ENCODE results near the gene TRH. TPM values are rescaled to one million over a fixed set of nuclear protein-coding genes. Genes with fewer than 3 reads are reported as not detected.

The TRH gene
- total and polyA plus RNA-seq, 2 of the 4 experiments (the other 2 are of a cell fraction): not detected

DNA sequence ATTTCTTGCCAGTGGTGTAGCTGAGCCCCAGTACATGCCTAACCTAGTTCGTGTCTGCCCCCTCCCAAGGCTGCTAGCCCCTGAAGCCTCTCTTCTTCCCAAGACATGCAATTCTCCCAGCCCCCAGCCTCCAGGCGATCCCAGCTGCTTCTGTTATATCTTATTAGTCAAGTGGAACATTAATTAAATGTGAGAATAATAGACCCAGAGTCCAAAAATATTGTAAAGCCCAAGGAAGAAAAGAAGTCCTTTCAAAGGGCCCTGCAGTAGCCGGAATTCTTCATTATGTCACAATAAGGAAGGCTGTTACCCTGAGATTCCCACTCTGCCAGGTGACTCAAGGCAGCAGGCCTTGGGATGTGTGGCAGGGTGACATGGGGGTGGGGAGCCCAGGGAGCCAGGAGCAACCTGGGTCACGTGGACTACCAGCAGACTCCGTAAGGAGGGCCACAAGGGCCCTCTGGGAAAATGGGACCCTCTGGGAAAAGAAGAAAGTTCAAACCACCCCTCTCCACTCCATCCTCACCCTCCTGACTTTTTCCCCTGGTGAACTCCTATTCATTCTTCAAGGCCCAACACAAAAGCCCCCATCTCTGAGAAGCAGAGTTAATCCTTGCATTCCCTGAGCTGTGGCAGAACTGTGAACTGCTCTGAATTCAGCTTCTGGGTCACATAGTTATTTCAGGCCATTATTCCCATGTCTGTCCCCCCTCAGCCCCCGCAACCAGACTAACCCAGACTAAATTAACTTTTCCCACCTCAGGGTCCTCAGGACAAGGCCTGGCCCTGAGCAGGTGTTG is 21.8 kb upstream of the TRH start:
- Histone ChIP-seq H2BK5ac (ENCODE audit: low read depth, low read length, poor library complexity, severe bottlenecking) (no peak overlapping the region), H3K27ac (ENCODE audit: insufficient read depth, low read length) (no peak overlapping the region), H4K5ac (ENCODE audit: low read depth, low read length) (no peak overlapping the region), H3K27me3 (ENCODE audit: control insufficient read depth, insufficient read depth, low read length) (peaks cover 68% of the 10 kb centered on the region), H3K9me3 (ENCODE audit: control insufficient read depth, insufficient read depth, low read length) (no peaks in the 10 kb centered on the region), H3K4me2 (ENCODE audit: low read depth, low read length) (no peak overlapping the region), H4K8ac (ENCODE audit: low read depth in 2 of 2, low read length in 2 of 2) (no peak overlapping the region), H3K18ac (ENCODE audit: low read depth, low read length) (no peak overlapping the region), H2AFZ (replicated peaks; ENCODE audit: low read length, poor library complexity) (no peak overlapping the region), H2BK15ac (ENCODE audit: low read depth, low read length) (no peak overlapping the region), H2BK20ac (ENCODE audit: low read depth, low read length) (no peak overlapping the region), H3K79me1 (ENCODE audit: low read depth in 1 of 2, low read length in 2 of 2) (no peaks in the 10 kb centered on the region), H3K4me1 (ENCODE audit: control insufficient read depth, insufficient read depth, low read length) (no peaks in the 10 kb centered on the region), H3K23ac (ENCODE audit: low read depth, low read length) (no peak overlapping the region), H2BK120ac (ENCODE audit: low read depth, low read length) (no peak overlapping the region), H2AK5ac (ENCODE audit: low read depth, low read length) (no peak overlapping the region), H3K9me1 (ENCODE audit: insufficient read depth, low read length) (no peaks in the 10 kb centered on the region), H3K9ac (ENCODE audit: low read depth, low read length) (no peak overlapping the region), H4K20me1 (ENCODE audit: insufficient read depth, low read length) (no peaks in the 10 kb centered on the region), H3K36me3 (ENCODE audit: control insufficient read depth, insufficient read depth, low read length) (no peaks in the 10 kb centered on the region), H3K4me3 (ENCODE audit: insufficient read depth, low read depth, low read length) (no peak overlapping the region), H3K14ac (replicated peaks; ENCODE audit: low read depth, low read length) (no peak overlapping the region), H3K4ac (ENCODE audit: low read depth, low read length) (no peak overlapping the region), H2AK9ac (replicated peaks; ENCODE audit: low read depth, low read length, poor library complexity) (no peak overlapping the region), H4K91ac (ENCODE audit: insufficient read depth, low read depth, low read length) (no peak overlapping the region), H3K56ac (ENCODE audit: extremely low read depth, insufficient read depth, low read length) (no peak overlapping the region)
- TF ChIP-seq RFX5 (IDR thresholded peaks at IDR 0.05; ENCODE audit: low read depth, low read length) (no peak), NFE2L2 (IDR thresholded peaks at IDR 0.05; ENCODE audit: low read depth, low read length) (no peak), POLR2A (IDR thresholded peaks at IDR 0.05; ENCODE audit: low read depth, low read length) (no peak), BHLHE40 (IDR thresholded peaks at IDR 0.05; ENCODE audit: low read depth, low read length) (no peak), RCOR1 (IDR thresholded peaks at IDR 0.05; ENCODE audit: insufficient replicate concordance, low read length) (no peak), MAZ (IDR thresholded peaks at IDR 0.05; ENCODE audit: borderline replicate concordance, low read depth, low read length) (no peak), MXI1 (IDR thresholded peaks at IDR 0.05; ENCODE audit: borderline replicate concordance, low read depth, low read length) (no peak), FOS (IDR thresholded peaks at IDR 0.05; ENCODE audit: low read depth, low read length) (no peak), MAFK (IDR thresholded peaks at IDR 0.05; ENCODE audit: low read depth, low read length) (no peak), SMC3 (IDR thresholded peaks at IDR 0.05; ENCODE audit: low read depth, low read length) (no peak), RAD21 (IDR thresholded peaks at IDR 0.05; ENCODE audit: low read length) (no peak), CHD1 (IDR thresholded peaks at IDR 0.05; ENCODE audit: low read depth, low read length) (no peak)
- TF ChIP-seq, protein P1, sequence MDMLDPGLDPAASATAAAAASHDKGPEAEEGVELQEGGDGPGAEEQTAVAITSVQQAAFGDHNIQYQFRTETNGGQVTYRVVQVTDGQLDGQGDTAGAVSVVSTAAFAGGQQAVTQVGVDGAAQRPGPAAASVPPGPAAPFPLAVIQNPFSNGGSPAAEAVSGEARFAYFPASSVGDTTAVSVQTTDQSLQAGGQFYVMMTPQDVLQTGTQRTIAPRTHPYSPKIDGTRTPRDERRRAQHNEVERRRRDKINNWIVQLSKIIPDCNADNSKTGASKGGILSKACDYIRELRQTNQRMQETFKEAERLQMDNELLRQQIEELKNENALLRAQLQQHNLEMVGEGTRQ (IDR thresholded peaks at IDR 0.05; ENCODE audit: low read depth, low read length): no peak
- TF ChIP-seq, protein P2, sequence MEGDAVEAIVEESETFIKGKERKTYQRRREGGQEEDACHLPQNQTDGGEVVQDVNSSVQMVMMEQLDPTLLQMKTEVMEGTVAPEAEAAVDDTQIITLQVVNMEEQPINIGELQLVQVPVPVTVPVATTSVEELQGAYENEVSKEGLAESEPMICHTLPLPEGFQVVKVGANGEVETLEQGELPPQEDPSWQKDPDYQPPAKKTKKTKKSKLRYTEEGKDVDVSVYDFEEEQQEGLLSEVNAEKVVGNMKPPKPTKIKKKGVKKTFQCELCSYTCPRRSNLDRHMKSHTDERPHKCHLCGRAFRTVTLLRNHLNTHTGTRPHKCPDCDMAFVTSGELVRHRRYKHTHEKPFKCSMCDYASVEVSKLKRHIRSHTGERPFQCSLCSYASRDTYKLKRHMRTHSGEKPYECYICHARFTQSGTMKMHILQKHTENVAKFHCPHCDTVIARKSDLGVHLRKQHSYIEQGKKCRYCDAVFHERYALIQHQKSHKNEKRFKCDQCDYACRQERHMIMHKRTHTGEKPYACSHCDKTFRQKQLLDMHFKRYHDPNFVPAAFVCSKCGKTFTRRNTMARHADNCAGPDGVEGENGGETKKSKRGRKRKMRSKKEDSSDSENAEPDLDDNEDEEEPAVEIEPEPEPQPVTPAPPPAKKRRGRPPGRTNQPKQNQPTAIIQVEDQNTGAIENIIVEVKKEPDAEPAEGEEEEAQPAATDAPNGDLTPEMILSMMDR (conservative IDR thresholded peaks at IDR 0.05; ENCODE audit: low read depth, low read length): no peak
- ChIA-PET POLR2A (ENCODE audit: unreplicated experiment) (no interaction called here), CTCF (no interaction called here)
- DNase-seq (no peak), ATAC-seq (ENCODE audit: low read depth) (no peak)
- in situ Hi-C loops (cut with MboI; ENCODE audit: low sequenced_read_pairs): no loop called here
- WGBS, 2 experiments (ENCODE audit: extremely low coverage in 2 of 2, insufficient read length in 1 of 2): no CpG with 5 or more reads among the region's 6 CpGs
- intact Hi-C loops (cut with micrococcal nuclease): no loop called here
- BruUV-seq (replicated peaks): no TSS peak
- dilution Hi-C loops (cut with HindIII; ENCODE audit: low sequenced_read_pairs, unreplicated experiment): no loop called here
